Measurements from ENCODE around the gene GJA10.

GJA10 gene

GRCh38 chr6:89873721-89874120, 20.5 kb upstream of the GJA10 start:
- no peaks in the 10 kb centered on the region for H3K27me3 ChIP-seq (ENCODE audit: insufficient read depth, poor library complexity, severe bottlenecking)
- H3K27ac ChIP-seq (replicated peaks): no peak overlapping the region
- TF ChIP-seq SPI1 (IDR thresholded peaks at IDR 0.05; ENCODE audit: borderline replicate concordance, low read depth) (no peak), POLR2AphosphoS5 (IDR thresholded peaks at IDR 0.05; ENCODE audit: low read depth) (no peak), GABPA (IDR thresholded peaks at IDR 0.05; ENCODE audit: low read depth) (no peak), REST (IDR thresholded peaks at IDR 0.05; ENCODE audit: insufficient replicate concordance, low read depth) (no peak)
- TF ChIP-seq, protein P1, sequence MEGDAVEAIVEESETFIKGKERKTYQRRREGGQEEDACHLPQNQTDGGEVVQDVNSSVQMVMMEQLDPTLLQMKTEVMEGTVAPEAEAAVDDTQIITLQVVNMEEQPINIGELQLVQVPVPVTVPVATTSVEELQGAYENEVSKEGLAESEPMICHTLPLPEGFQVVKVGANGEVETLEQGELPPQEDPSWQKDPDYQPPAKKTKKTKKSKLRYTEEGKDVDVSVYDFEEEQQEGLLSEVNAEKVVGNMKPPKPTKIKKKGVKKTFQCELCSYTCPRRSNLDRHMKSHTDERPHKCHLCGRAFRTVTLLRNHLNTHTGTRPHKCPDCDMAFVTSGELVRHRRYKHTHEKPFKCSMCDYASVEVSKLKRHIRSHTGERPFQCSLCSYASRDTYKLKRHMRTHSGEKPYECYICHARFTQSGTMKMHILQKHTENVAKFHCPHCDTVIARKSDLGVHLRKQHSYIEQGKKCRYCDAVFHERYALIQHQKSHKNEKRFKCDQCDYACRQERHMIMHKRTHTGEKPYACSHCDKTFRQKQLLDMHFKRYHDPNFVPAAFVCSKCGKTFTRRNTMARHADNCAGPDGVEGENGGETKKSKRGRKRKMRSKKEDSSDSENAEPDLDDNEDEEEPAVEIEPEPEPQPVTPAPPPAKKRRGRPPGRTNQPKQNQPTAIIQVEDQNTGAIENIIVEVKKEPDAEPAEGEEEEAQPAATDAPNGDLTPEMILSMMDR (IDR thresholded peaks at IDR 0.05; ENCODE audit: insufficient read depth, low read length): no peak
- H3K4me3 ChIP-seq (replicated peaks; ENCODE audit: insufficient read depth, low read length): no peak overlapping the region
- DNase-seq (ENCODE audit: low read depth in 1 of 2, low spot score in 1 of 2): no peak

- Histone ChIP-seq H3K27ac (replicated peaks) (no peak overlapping the region), H3K4me3 (replicated peaks; ENCODE audit: insufficient read depth, low read length) (no peak overlapping the region), H3K27me3 (ENCODE audit: insufficient read depth, poor library complexity, severe bottlenecking) (no peaks in the 10 kb centered on the region)
- DNase-seq (ENCODE audit: low read depth in 1 of 2, low spot score in 1 of 2): no peak
- TF ChIP-seq, protein P1 (IDR thresholded peaks at IDR 0.05; ENCODE audit: insufficient read depth, low read length): no peak
- TF ChIP-seq POLR2AphosphoS5 (IDR thresholded peaks at IDR 0.05; ENCODE audit: low read depth) (no peak), REST (IDR thresholded peaks at IDR 0.05; ENCODE audit: insufficient replicate concordance, low read depth) (no peak), GABPA (IDR thresholded peaks at IDR 0.05; ENCODE audit: low read depth) (no peak), SPI1 (IDR thresholded peaks at IDR 0.05; ENCODE audit: borderline replicate concordance, low read depth) (no peak)
These were observed 19.8 kb upstream of the GJA10 start for GRCh38 chr6:89874438-89874837.

DNA sequence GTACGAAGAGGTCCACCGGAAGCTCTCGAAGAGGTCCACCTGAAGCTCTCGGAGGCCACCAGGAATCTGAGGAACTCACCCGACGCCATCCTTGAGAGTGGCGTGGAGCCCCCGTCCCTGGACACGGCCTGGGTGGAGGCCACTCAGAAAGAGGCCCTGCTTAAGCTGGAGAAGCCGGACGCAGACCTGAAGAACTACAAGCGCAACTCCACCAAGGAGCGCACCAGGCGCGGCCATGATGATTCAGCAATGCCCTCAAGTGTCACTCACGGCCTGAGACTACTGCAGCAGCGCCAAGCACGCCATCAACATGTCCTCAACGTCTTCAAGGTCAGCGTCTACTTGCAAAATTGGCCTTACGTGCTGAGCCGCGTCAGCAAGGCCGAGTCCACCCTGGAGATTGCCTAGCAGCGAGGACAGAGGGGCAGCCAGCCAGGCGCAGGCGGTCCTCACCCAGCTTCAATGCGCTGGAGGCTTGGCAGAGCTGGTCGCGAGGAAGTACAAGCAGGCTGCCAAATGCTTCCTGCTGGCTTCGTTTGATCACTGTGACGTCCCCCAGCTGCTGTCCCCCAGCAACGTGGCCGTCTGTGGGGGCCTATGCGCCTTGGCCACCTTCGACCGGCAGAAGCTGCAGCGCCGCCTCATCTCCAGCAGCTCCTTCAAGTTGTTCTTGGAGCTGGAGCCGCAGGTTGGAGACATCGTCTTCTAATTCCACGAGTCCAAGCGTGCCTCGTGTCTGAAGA, 7.7 kb upstream of the GJA10 start:
- no peak overlapping the region for H3K4me3 ChIP-seq (replicated peaks; ENCODE audit: insufficient read depth, low read length)
- DNase-seq (ENCODE audit: low read depth in 1 of 2, low spot score in 1 of 2): no peak
- no peak for TF ChIP-seq REST (IDR thresholded peaks at IDR 0.05; ENCODE audit: insufficient replicate concordance, low read depth)
- no peak for TF ChIP-seq GABPA (IDR thresholded peaks at IDR 0.05; ENCODE audit: low read depth)
- TF ChIP-seq POLR2AphosphoS5 (IDR thresholded peaks at IDR 0.05; ENCODE audit: low read depth): no peak
- TF ChIP-seq, protein P1 (IDR thresholded peaks at IDR 0.05; ENCODE audit: insufficient read depth, low read length): no peak
- no peak for TF ChIP-seq SPI1 (IDR thresholded peaks at IDR 0.05; ENCODE audit: borderline replicate concordance, low read depth)

More for the DNA sequence above, 7.7 kb upstream of the GJA10 start:
- H3K27me3 ChIP-seq (ENCODE audit: insufficient read depth, poor library complexity, severe bottlenecking): peaks cover 9% of the 10 kb centered on the region
- no peak overlapping the region for H3K27ac ChIP-seq (replicated peaks)

Data from HL-60 (cell line).